CD1c-positive myeloid dendritic cell (primary cell): ENCODE data around the gene TRAF3IP1.

ENCODE experiments used
- DNase-seq: peaks from one replicate; pipeline ENCODE4 v3.0.0-alpha.2; 2016; ENCODE audit errors: extremely low spot score

Gene TRAF3IP1

DNA sequence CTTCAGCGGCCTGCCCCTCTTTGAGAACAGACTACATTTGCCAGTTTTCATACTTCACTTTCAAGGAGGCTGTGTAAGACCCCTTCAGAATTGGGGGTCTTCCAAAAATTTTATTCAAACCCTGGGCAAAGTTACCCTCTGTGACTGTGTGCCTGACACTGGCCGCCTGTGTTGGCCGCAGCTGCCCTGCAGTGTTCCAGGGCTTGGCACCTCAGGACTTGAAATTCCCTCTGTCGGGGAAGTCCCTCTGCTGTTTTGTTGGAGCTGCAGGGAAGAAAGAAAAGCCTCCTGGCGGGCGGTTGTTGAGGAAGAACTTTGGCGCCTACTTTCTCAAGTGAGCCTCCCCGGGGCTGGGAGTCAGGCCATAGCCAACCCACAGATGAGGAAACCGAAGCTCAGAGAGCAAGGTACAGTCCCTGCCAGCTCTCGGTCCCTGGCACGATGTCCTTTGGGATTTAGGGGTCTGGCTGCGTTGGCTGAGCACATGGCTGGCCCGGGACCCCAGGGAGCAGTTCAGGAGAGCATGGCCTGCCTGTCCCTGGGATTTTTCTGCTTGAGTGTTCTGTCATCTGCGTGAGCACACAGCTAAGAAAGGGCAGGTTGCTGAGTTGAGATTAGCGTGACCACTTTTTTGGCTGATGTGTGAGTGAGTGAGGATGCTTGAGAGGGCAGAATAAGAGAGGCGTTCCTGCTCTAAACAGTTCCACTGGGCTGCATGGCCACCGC is 88.5 kb downstream of the TRAF3IP1 start:
- no peak for DNase-seq

GRCh38 chr2:238409341-238410199 is 89.3 kb downstream of the TRAF3IP1 start:
- no peak for DNase-seq

DNA sequence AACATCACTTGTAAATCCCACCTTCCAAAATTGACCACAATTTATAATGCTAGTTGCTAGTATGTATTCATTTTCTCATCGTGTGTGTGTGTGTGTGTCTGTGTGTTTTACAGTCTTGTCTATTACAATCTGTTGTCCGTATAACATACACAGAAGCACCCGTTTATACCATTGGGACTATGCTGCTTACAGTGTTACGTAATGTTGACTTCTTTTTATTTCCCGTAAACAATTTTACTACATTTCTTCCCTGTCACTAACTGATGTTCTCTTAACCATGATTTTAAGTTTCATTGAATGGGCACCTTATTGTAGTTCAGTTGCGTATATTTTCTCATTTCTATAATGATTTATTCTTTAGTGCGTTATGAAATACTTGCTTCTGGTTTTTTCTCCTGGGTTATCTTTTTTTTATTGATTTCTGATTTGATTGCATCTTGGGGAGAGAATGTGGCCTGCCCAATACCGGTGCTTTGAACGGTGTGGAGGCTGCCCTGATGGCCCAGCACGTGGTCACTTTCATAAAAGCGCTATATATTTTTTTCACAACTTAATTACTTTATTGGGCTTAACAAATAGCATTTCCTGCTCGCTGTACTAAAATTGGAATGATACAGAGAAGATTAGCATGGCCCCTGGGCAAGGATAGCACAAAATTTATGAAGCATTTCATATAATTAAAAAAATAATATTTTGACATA is 91.9 kb downstream of the TRAF3IP1 start:
- no peak for DNase-seq

GRCh38 chr2:238413368-238413767 is 93.0 kb downstream of the TRAF3IP1 start:
- DNase-seq: no peak

GRCh38 chr2:238415036-238415764 is 94.9 kb downstream of the TRAF3IP1 start:
- DNase-seq: no peak

- no peak for DNase-seq
Measured at GRCh38 chr2:238415893-238416292, 95.6 kb downstream of the TRAF3IP1 start.

- no peak for DNase-seq
Measured at GRCh38 chr2:238418196-238418998, 98.1 kb downstream of the TRAF3IP1 start.

DNA sequence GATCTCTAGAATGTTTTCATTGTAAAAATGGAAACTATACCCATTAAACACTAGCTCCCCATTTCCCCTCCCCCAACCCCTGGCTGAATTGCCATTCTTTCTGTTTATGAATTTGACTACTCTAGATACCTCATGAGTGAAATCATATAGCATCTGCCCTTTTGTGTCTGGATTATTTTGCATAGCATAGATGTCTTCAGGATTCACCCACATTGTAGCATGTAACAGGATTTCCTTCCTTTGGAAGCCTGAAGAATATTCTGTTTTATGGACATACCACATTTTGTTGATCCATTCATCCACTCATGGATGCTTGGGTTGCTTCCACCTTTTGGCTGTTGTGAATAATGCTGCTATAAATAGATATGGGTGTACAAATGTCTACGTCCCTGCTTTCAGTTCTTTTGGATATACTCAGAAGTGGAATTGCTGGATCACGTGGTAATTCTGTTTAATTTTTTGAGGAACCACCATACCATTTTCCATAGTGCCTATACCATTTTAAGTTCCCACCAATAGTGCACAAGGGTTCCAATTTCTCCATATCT is 98.8 kb downstream of the TRAF3IP1 start:
- DNase-seq: no peak

DNA sequence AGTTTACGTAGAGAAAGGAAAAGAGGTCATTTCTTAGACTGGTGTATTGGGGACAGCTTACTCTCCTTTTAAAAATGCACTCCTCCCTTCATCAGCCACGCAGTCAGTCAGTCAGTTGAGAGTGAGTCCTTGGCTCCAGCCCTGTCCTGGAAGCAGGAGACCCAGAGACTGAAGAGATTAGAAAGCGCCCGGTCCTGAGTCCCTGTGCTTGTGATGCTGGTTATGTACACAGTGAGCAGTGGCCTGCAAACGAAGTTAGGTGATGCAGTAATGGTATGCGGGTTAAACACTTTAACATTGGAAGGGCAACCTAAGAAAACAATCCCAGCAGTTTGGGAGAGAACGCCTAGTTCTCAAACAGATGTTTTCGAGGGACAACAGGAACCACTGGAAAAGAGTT is 100.1 kb downstream of the TRAF3IP1 start:
- no peak for DNase-seq

- DNase-seq: no peak
Measured at GRCh38 chr2:238420878-238421694, 100.8 kb downstream of the TRAF3IP1 start.

DNA sequence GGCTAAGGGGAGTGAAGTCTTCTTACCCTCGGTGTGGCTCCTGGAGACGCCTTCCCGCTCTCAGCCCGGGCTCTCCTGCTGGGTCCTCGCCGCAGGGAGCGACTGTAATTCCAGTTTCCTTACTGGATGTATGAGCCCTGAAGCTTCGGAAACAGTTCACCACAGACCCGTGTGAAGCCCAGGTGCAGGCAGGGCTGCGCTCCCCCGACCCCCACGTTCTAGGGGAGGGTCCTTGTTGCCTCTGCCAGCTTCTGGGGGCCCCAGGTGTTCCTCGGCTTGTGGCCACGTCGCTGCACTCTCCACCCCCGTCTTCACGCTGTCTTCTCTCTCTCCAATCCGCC is 101.3 kb downstream of the TRAF3IP1 start:
- no peak for DNase-seq

DNA sequence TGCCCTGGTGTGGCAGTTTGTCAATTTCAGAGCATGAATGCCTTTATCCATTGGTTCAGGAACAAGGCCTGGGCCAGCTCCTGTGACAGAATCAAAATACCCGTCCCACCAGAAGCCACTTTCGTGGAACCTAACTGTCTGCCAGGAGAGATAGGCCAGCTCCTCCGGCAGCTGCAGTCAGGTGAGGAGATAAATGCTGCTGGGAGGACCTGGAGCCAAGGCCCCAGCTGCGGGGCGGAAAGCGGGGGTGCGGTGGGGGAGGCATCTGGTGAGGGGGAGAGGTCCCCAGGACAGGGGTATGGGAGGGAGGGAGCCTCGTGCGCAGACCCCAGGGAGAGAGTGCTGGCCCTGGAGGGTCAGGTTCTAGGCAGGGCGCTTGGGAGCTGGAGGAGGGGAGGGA is 102.0 kb downstream of the TRAF3IP1 start:
- no peak for DNase-seq

GRCh38 chr2:238422940-238423339 is 102.6 kb downstream of the TRAF3IP1 start:
- DNase-seq: no peak

DNA sequence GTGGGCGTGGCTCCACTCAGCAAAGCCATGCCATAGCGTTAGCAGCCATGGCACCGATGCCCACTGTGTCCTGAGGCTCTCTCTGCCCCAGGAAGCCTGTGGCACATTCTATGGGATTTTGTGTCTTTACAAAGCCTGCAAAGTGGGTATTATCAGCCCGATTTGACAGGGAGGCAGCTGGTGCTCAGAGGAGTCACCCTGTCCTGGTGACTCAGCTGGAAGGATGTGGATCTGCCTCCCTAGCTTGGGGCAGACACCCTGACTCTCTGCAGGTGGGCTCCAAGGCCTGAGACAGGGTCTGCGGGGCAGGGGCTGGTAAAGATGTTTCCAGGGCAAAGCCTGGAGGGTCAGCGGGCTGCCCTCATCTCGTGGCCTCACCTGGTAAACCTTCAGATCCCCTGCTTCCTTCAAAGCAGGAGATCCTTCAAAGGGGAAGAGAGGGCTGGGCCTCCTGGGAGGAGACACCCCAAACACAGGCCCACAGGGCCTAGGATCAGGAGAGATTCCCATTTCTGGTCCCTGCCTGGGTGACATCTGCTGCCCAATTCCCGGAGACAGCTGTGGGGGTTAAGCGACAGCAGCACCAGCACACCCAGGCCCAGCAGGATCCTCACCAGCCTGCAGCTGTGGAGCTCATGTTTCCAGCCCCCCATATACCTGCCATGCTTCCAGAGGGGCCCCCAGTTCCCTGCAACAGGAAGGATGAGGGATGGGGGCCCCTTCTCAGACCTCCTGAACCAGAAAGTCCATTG is 103.4 kb downstream of the TRAF3IP1 start:
- no peak for DNase-seq

DNA sequence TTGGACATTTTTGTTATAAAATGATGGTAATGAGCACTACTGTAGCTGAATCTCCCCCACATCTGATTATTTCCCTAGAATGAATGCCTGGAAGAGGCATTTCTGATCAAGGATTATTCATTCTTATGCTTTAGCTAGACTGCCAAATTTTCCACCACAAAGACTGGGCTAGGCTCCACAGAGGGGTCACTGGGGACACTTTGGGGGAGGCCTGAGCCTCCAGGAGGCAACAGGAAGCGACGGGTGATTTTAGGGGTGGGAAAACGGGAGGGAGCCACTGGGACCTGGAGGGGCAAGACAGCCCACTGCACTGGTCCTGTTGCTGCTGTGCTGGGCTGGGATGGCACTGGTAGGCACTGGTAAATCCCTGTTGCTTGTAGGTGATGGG is 104.0 kb downstream of the TRAF3IP1 start:
- DNase-seq: no peak

DNA sequence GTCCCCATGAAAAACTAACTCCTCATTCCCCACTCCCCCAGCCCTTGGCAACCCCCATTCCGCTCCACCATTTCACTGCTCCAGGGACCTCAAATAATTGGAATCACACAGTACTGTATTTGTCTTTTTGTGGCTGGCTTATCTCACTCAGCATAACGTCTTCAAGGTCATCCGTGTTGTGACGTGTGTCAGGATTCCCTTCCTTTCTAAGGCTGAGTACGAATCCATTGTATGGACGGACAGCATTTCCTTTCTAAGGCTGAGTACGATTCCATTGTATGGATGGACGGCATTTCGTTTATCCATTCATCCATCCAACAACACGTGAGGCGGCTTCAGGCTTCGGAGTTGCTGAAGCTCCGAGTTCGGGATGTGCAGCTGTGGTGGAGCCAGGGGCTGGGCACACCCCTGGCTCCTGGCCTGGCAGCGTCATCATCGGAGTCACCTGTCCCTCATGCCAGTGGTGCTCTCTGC is 105.2 kb downstream of the TRAF3IP1 start:
- DNase-seq: no peak

DNA sequence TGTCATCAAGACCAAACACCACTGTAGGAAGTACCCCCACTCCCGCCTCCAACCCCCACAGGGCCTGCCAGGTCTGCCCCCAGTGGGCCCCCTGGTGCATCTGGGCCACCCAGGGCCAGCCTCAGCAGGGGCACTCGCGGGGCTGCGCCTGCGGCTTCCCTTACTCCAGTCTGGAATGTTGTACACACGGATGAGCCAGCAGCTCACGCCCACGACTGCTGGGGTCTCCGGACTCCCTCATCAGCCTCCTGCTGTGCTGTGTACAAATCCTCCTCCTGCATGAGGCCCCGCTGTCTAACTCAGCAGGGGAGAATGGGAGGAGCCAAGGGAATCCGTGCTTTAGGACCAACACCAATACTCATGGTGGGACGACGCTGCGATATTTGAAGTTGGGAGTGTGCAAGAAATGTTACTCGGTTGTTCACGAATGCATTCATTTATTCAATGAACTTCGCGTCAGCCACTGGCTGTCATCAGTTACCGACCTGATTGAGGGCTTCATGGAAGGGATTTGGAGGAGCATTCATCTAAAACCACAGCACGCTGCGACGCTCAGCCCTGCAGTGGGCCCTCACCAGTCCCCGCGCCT is 105.8 kb downstream of the TRAF3IP1 start:
- no peak for DNase-seq

DNA sequence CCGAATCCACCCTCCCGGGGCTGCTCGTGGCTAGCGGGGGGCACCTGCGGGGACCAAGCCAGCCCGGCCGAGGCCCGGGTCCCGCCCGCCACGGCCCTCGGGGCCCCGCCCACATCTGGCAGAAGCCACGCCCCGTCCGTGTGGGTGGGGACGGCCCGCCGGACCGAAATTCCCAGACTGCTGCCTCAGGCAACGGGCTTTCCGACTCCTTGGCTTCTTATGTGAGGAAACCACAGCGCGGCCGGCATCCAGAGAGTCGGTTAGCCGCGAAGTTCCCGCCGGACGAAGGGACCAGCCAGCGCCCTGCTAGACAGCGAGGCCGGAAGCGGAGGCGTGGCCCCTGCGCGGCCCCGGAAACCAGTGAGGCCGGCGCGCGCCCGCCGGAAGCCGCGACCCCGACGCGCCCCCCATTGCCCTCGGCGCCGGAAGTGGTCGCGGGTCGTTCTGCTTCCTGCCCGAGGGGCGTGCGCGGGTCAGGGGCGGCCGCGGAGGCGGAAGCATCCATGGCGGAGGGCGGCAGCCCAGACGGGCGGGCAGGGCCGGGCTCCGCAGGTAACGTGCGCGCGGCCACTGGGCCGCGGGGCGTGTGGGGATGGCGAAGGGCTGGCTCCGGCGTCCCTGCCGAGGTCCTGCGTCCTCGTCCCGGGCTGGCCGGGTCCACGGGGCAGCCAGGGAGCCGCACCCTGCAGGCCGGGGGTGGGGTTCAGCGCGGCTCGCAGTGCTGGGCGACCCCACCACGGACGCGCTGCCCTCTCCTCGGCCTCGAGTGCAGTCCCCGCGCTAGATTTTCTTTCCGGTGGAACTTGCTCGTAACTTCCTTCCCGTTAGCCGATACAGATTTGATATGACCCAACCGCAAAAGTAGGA is 106.5 kb downstream of the TRAF3IP1 start, which contains the start of gene ASB1:
ASB1 (plus strand) TSS at position 360 of the 867 bp plus-strand sequence; CDS start at position 504, 144 bp downstream.
- DNase-seq: peak; percentile 81
